K562 (cell line): ENCODE data around the gene OR4D2. TPM values are rescaled to one million over a fixed set of nuclear protein-coding genes. Genes with fewer than 3 reads are reported as not detected.

Experiments used
- CEBPZ ChIP-seq: fragments of 150-350 bp; IDR thresholded peaks from 2 replicates; pipeline ENCODE4 v1.6.1; 2014; ENCODE audit warnings: low read depth, mild to moderate bottlenecking, low read length, borderline replicate concordance
- MCM3 ChIP-seq: fragments of 450-650 bp; IDR thresholded peaks from 2 replicates; pipeline ENCODE4 v1.6.1; 2016
- MEIS2 ChIP-seq: fragments of 450-650 bp; IDR thresholded peaks from 2 replicates; pipeline ENCODE4 v1.6.1; 2014; ENCODE audit warnings: mild to moderate bottlenecking; ENCODE audit not compliant: partially characterized antibody
- NFE2 ChIP-seq: IDR thresholded peaks from 2 replicates; pipeline ENCODE4 v1.6.1; 2014; ENCODE audit warnings: antibody characterized with exemption, low read depth
- PRDM10 ChIP-seq: fragments of 450-650 bp; IDR thresholded peaks from 2 replicates; pipeline ENCODE4 v1.6.1; 2018; ENCODE audit not compliant: partially characterized antibody
- SP2 ChIP-seq: IDR thresholded peaks from 2 replicates; pipeline ENCODE4 v1.6.1; 2011; ENCODE audit warnings: mild to moderate bottlenecking, low read depth, low read length, moderate library complexity; ENCODE audit not compliant: poor library complexity, severe bottlenecking; ENCODE audit errors: extremely low read depth
- THRA ChIP-seq: fragments of 450-650 bp; IDR thresholded peaks from 2 replicates; pipeline ENCODE4 v1.6.1; 2017; ENCODE audit warnings: mild to moderate bottlenecking, moderate library complexity
- THRB ChIP-seq: fragments of 450-650 bp; formaldehyde crosslinking; conservative IDR thresholded peaks from 2 replicates; pipeline ENCODE4 v1.4.0; 2022; ENCODE audit warnings: mild to moderate bottlenecking, missing genetic modification characterization
- ZNF586 ChIP-seq: fragments of 450-650 bp; formaldehyde crosslinking; conservative IDR thresholded peaks from 2 replicates; pipeline ENCODE4 v1.4.0; 2020; ENCODE audit warnings: mild to moderate bottlenecking, moderate library complexity
- ZNF696 ChIP-seq: fragments of 250-450 bp; sonication (Bioruptor Pico); conservative IDR thresholded peaks from 2 replicates; pipeline ENCODE4 v1.4.0; 2020; ENCODE audit warnings: mild to moderate bottlenecking, moderate library complexity
- polyA plus RNA-seq, 8 experiments: library from polyadenylated mRNA; depleted of rRNA in 4 of 8; stranded (reverse) in 5 of 8; unstranded in 3 of 8; fragments of >200 nt; fragmentation: Nextera tagmentation in 2 of 8; fragmentation: Illumina TruSeq in 1 of 8; extraction: Ambion mirVana in 2 of 8; extraction: Trizol in 1 of 8; gene quantifications; 2 replicates each; pipeline versions ENCODE4 v1.2.1 to v1.2.3, GENCODE V29; 2011 to 2014; ENCODE audit warnings: inconsistent platforms in 1 of 8, missing spikeins in 1 of 8
- total RNA-seq, 7 experiments: library from RNA; depleted of rRNA in 6 of 7; stranded (reverse); fragments of >200 nt in 6 of 7; fragmentation: Illumina TruSeq in 2 of 7; extraction: Trizol in 2 of 7; gene quantifications; 2 replicates each; pipeline versions ENCODE4 v1.2.1 to v1.2.3, GENCODE V29; 2011 to 2021; ENCODE audit warnings: low replicate concordance in 1 of 7

Gene OR4D2
- total and polyA plus RNA-seq, 9 of the 15 experiments (the other 6 are each of a cell fraction or from before 2014, with no cell fraction given): not detected

GRCh38 chr17:58184986-58185761, 18.4 kb downstream of the OR4D2 start (continued):
- TF ChIP-seq THRA (no peak), ZNF586 (CRISPR knock-in tag) (no peak), MCM3 (no peak), ZNF696 (CRISPR knock-in tag) (no peak), NFE2 (no peak), SP2 (no peak), CEBPZ (no peak), MEIS2 (no peak), PRDM10 (no peak), THRB (CRISPR knock-in tag) (no peak)
